ENCODE measurements around the gene AXIN1. TPM values are rescaled to one million over a fixed set of nuclear protein-coding genes. Genes with fewer than 3 reads are reported as not detected.

Gene AXIN1
- total and polyA plus RNA-seq, 5 donors from 2014 or later = 1.1 to 45.2 (median 1.7) TPM

DNA sequence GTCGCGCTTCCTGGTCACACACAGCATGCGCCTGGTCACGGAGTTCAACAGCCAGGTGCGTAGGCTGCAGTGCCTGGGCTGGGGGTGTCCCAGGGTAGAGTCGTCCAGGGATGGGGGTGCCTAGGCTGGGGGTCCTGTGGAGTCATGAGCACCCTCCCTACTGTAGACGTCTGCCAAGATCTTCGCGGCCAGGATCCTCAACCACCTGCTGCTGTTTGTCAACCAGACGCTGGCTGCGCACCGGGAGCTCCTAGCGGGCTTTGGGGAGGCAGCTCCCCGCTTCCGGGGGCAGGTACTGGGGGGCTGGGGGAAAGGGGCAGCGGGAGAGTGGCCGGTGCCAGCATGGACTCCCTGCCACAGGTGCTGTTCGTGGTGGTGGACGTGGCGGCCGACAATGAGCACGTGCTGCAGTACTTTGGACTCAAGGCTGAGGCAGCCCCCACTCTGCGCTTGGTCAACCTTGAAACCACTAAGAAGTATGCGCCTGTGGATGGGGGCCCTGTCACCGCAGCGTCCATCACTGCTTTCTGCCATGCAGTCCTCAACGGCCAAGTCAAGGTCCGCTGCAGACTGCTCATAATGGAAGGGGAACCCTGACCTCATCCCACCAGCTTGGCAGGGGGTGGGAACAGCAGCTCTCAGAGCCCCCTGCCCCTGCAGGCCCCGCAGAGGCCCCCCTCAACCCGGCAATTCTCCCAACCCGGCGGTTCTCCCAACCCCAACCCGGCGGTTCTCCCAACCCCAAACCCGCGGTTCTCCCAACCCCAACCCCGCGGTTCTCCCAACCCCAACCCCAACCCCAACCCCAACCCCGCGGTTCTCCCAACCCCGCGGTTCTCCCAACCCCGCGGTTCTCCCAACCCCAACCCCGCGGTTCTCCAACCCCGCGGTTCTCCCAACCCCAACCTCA is 67.1 kb downstream of the AXIN1 start:
- no peaks in the 10 kb centered on the region for H3K27me3 ChIP-seq (ENCODE audit: control insufficient read depth, insufficient read depth, low read length)
- H3K9me3 Mint-ChIP-seq = no peaks in the 10 kb centered on the region

DNA sequence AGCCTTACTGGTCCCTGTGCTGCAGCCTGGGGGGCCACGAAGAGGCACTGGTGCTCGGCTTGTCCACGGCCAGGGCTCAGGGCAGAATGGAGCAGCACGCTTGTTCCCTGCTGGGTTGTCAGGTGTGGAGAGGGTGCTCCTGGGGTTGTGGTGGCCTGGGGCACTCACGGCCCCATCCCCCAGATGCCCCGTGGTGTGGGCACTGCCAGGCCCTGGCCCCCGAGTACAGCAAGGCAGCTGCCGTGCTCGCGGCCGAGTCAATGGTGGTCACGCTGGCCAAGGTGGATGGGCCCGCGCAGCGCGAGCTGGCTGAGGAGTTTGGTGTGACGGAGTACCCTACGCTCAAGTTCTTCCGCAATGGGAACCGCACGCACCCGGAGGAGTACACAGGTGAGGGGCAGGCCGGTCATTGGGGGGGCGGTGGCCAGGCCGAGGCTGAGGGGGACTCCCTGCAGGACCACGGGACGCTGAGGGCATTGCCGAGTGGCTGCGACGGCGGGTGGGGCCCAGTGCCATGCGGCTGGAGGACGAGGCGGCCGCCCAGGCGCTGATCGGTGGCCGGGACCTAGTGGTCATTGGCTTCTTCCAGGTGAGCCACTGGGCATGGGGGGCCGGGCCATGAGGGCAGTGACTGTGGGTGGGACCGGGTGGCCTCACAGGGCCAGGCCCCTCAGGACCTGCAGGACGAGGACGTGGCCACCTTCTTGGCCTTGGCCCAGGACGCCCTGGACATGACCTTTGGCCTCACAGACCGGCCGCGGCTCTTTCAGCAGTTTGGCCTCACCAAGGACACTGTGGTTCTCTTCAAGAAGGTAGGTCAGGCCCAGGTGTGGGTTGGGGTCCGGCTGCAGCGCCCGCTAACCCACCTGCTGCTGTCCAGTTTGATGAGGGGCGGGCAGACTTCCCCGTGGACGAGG is 68.1 kb downstream of the AXIN1 start:
- H3K9me3 ChIP-seq (ENCODE audit: control insufficient read depth in 2 of 2, low read length in 2 of 2) = no peaks in the 10 kb centered on the region
- no peaks in the 10 kb centered on the region for H3K9me3 Mint-ChIP-seq
- no peaks in the 10 kb centered on the region for H3K27me3 ChIP-seq (ENCODE audit: control insufficient read depth, insufficient read depth, low read length)
- H3K27ac ChIP-seq (ENCODE audit: insufficient read depth, low read length, poor library complexity, severe bottlenecking) = no peak overlapping the region
- peaks cover 15% of the 10 kb centered on the region for H3K4me1 ChIP-seq (ENCODE audit: control insufficient read depth, insufficient read depth, low read length, poor library complexity, severe bottlenecking)
- H3K36me3 ChIP-seq (ENCODE audit: control insufficient read depth, insufficient read depth, low read length) = peaks cover 9% of the 10 kb centered on the region
- no peak overlapping the region for H3K4me3 Mint-ChIP-seq
- H3K27me3 Mint-ChIP-seq = peaks cover 5% of the 10 kb centered on the region
- peaks cover 0 to under 1% (median 0%) of the 10 kb centered on the region in 4 donors for H3K4me1 Mint-ChIP-seq
- ATAC-seq (ENCODE audit: low read depth in 2 of 2) (no peak), DNase-seq (no peak)
- H3K36me3 Mint-ChIP-seq = peaks cover 8% of the 10 kb centered on the region
- no peak overlapping the region for H3K27ac Mint-ChIP-seq
- no peak overlapping the region for H3K4me3 ChIP-seq (ENCODE audit: low read depth, low read length)

More for the DNA sequence above, 67.1 kb downstream of the AXIN1 start:
- H3K27ac ChIP-seq (ENCODE audit: insufficient read depth, low read length, poor library complexity, severe bottlenecking) = no peak overlapping the region
- Mint-ChIP-seq H3K27me3 (peaks cover 5% of the 10 kb centered on the region), H3K27ac (no peak overlapping the region), H3K36me3 (peaks cover 8% of the 10 kb centered on the region), H3K4me1 (no peaks in the 10 kb centered on the region), H3K4me3 (no peak overlapping the region)
- H3K9me3 ChIP-seq (ENCODE audit: control insufficient read depth in 2 of 2, low read length in 2 of 2) = no peaks in the 10 kb centered on the region
- peaks cover 9% of the 10 kb centered on the region for H3K36me3 ChIP-seq (ENCODE audit: control insufficient read depth, insufficient read depth, low read length)
- DNase-seq (no peak), ATAC-seq (ENCODE audit: low read depth in 2 of 2) (no peak)
- H3K4me1 ChIP-seq (ENCODE audit: control insufficient read depth, insufficient read depth, low read length, poor library complexity, severe bottlenecking) = peaks cover 10% of the 10 kb centered on the region
- H3K4me3 ChIP-seq (ENCODE audit: low read depth, low read length) = no peak overlapping the region

DNA sequence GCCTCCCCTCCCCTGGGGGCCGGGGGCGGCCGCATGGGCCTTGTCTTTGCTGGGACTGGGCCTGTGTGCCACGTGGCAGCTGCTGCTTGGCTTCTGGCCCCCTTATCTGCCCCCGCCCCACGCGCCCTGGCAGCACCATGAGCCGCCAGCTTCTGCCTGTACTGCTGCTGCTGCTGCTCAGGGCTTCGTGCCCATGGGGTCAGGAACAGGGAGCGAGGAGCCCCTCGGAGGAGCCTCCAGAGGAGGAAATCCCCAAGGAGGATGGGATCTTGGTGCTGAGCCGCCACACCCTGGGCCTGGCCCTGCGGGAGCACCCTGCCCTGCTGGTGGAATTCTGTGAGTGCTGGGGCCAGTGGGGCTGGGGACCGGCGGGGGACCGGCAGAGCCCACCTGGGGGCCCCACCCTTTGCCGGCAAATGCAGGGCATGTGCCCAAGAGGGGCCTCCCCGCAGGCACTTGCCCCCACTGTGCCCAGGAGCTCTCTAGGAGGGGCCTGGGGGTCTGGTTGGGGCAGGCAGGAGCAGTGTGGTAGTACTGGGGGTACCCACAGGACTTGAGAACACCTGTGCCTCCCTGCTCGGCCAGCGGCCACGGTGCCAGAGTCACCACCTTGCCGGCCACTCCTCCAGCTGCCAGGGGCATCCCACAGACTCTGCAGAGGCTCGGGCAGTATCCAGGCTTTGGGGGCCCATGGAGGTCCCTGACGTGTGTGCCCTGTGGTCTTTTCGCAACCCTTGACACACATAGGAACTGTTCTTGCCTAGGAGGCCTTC is 69.3 kb downstream of the AXIN1 start, which contains the start of gene PDIA2:
TSS of gene PDIA2 (plus strand) at position 132 of the 773 bp plus-strand sequence. CDS start at position 138, 6 bp downstream.
- H3K4me3 Mint-ChIP-seq = no peak within 1 kb of the TSS
- no peaks in the 10 kb centered on the region for H3K9me3 Mint-ChIP-seq
- no peak within 1 kb of the TSS for H3K27ac Mint-ChIP-seq
- no peak for ATAC-seq (ENCODE audit: low read depth in 2 of 2)
- H3K27me3 Mint-ChIP-seq = peaks cover 12% of the 10 kb centered on the region
- Histone ChIP-seq H3K27me3 (ENCODE audit: control insufficient read depth, insufficient read depth, low read length) (peaks cover 4% of the 10 kb centered on the region), H3K36me3 (ENCODE audit: control insufficient read depth, insufficient read depth, low read length) (peaks cover 5% of the 10 kb centered on the region), H3K4me3 (ENCODE audit: low read depth, low read length) (no peak within 1 kb of the TSS), H3K9me3 (ENCODE audit: control insufficient read depth in 2 of 2, low read length in 2 of 2) (no peaks in the 10 kb centered on the region), H3K27ac (ENCODE audit: insufficient read depth, low read length, poor library complexity, severe bottlenecking) (no peak within 1 kb of the TSS), H3K4me1 (ENCODE audit: control insufficient read depth, insufficient read depth, low read length, poor library complexity, severe bottlenecking) (peaks cover 23% of the 10 kb centered on the region)
- peaks cover 8% of the 10 kb centered on the region for H3K36me3 Mint-ChIP-seq
- H3K4me1 Mint-ChIP-seq = peaks cover 6 to 9% (median 7%) of the 10 kb centered on the region in 4 donors
- DNase-seq = no peak

DNA sequence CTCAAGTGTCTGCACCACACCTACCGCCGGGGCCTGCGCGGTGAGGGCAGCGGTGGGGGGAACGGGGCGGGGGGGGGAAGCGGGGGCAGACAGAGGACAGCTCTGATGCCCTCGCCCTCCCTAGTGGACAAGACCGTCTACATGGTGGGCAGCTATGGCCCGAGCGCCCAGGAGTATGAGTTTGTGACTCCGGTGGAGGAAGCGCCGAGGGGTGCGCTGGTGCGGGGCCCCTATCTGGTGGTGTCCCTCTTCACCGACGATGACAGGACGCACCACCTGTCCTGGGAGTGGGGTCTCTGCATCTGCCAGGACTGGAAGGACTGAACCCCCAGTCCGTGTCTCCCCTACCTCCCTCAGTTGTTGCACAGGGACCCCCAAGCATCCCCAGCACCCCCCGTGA is 70.0 kb downstream of the AXIN1 start:
- Mint-ChIP-seq H3K4me1 (peaks cover 6 to 9% (median 7%) of the 10 kb centered on the region in 4 donors), H3K9me3 (no peaks in the 10 kb centered on the region)

DNA sequence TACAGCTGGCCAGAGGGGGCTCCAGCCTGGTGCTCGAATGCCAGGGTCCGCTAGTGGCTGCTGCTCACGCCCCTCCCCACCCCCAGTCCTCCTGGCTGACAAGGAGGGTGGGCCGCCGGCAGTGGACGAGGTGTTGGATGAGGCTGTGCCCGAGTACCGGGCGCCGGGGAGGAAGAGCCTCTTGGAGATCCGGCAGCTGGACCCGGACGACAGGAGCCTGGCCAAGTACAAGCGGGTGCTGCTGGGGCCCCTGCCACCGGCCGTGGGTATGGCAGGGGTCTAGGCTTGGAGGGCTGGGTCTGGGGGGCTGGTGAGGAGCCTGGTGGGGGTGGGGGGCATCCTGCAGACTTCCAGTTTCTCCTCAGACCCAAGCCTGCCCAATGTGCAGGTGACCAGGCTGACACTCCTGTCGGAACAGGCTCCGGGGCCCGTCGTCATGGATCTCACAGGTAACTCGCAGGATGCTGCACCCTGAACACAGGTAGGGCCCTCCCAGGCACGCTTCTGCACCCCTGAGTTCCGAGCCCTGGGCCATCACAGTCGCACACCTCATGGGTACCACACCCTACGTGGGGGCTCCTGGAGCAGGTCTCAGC is 70.8 kb downstream of the AXIN1 start:
- ATAC-seq (ENCODE audit: low read depth in 2 of 2) (no peak), DNase-seq (no peak)
- peaks cover 6 to 9% (median 7%) of the 10 kb centered on the region in 4 donors for H3K4me1 Mint-ChIP-seq
- Histone ChIP-seq H3K4me1 (ENCODE audit: control insufficient read depth, insufficient read depth, low read length, poor library complexity, severe bottlenecking) (peaks cover 23% of the 10 kb centered on the region), H3K36me3 (ENCODE audit: control insufficient read depth, insufficient read depth, low read length) (no peaks in the 10 kb centered on the region), H3K27me3 (ENCODE audit: control insufficient read depth, insufficient read depth, low read length) (peaks cover 4% of the 10 kb centered on the region), H3K27ac (ENCODE audit: insufficient read depth, low read length, poor library complexity, severe bottlenecking) (no peak overlapping the region), H3K4me3 (ENCODE audit: low read depth, low read length) (no peak overlapping the region), H3K9me3 (ENCODE audit: control insufficient read depth in 2 of 2, low read length in 2 of 2) (no peaks in the 10 kb centered on the region)
- no peak overlapping the region for H3K4me3 Mint-ChIP-seq
- H3K27ac Mint-ChIP-seq = no peak overlapping the region
- peaks cover 21% of the 10 kb centered on the region for H3K27me3 Mint-ChIP-seq
- no peaks in the 10 kb centered on the region for H3K9me3 Mint-ChIP-seq
- H3K36me3 Mint-ChIP-seq = peaks cover 4% of the 10 kb centered on the region

More for the DNA sequence above, 70.0 kb downstream of the AXIN1 start:
- Mint-ChIP-seq H3K36me3 (peaks cover 4% of the 10 kb centered on the region), H3K27ac (no peak overlapping the region), H3K4me3 (no peak overlapping the region), H3K27me3 (peaks cover 15% of the 10 kb centered on the region)
- no peak for DNase-seq
- Histone ChIP-seq H3K27ac (ENCODE audit: insufficient read depth, low read length, poor library complexity, severe bottlenecking) (no peak overlapping the region), H3K4me3 (ENCODE audit: low read depth, low read length) (no peak overlapping the region), H3K36me3 (ENCODE audit: control insufficient read depth, insufficient read depth, low read length) (no peaks in the 10 kb centered on the region), H3K4me1 (ENCODE audit: control insufficient read depth, insufficient read depth, low read length, poor library complexity, severe bottlenecking) (peaks cover 23% of the 10 kb centered on the region), H3K27me3 (ENCODE audit: control insufficient read depth, insufficient read depth, low read length) (peaks cover 4% of the 10 kb centered on the region), H3K9me3 (ENCODE audit: control insufficient read depth in 2 of 2, low read length in 2 of 2) (no peaks in the 10 kb centered on the region)
- no peak for ATAC-seq (ENCODE audit: low read depth in 2 of 2)

DNA sequence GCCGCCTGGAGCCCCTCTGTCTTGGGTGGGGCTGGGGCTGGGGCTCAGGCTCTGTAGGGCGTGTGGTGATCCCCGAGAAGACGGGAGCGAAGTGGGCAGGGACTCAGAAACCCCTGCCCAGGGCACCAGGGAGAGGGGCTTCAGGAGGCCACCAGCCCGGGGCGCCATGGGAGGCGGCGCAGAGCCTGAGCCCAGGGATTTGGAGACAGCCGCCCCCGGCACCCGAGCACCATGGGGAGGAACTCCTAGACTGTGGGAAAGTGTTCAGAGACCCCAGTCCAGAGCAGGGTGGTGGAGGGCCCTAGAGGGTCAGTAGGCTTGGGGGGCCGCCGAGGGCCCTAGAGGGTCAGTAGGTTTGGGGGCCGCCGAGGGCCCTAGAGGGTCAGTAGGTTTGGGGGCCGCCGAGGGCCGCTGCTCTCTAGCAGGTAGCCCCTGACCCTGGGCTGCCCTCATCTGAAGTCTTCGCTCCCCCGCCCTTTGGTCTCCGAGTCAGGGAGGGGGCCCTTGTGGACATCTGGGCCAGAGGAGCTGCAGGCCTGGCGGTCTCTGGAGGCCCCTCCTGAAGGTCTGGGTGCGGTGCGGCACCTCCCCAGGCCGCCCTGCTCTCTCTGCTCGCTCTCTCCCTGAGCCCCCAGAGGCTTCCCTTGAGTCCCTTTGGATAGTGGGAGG is 71.4 kb downstream of the AXIN1 start:
- Histone ChIP-seq H3K36me3 (ENCODE audit: control insufficient read depth, insufficient read depth, low read length) (no peaks in the 10 kb centered on the region), H3K27me3 (ENCODE audit: control insufficient read depth, insufficient read depth, low read length) (peaks cover 4% of the 10 kb centered on the region), H3K27ac (ENCODE audit: insufficient read depth, low read length, poor library complexity, severe bottlenecking) (no peak overlapping the region), H3K9me3 (ENCODE audit: control insufficient read depth in 2 of 2, low read length in 2 of 2) (no peaks in the 10 kb centered on the region), H3K4me3 (ENCODE audit: low read depth, low read length) (no peak overlapping the region), H3K4me1 (ENCODE audit: control insufficient read depth, insufficient read depth, low read length, poor library complexity, severe bottlenecking) (peaks cover 26% of the 10 kb centered on the region)
- peaks cover 6 to 13% (median 9%) of the 10 kb centered on the region in 4 donors for H3K4me1 Mint-ChIP-seq
- H3K27ac Mint-ChIP-seq = no peak overlapping the region
- H3K4me3 Mint-ChIP-seq = no peak overlapping the region
- DNase-seq (no peak), ATAC-seq (ENCODE audit: low read depth in 2 of 2) (no peak)
- H3K27me3 Mint-ChIP-seq = peaks cover 28% of the 10 kb centered on the region
- H3K36me3 Mint-ChIP-seq = no peaks in the 10 kb centered on the region
- no peaks in the 10 kb centered on the region for H3K9me3 Mint-ChIP-seq
